BJ (cell line): Measurements from ENCODE around the gene CTNND2. TPM values are rescaled to one million over a fixed set of nuclear protein-coding genes. Genes with fewer than 3 reads are reported as not detected.

Experiments used
- CTCF ChIA-PET: fragments of 350-600 bp; formaldehyde crosslinking; extraction: SDS; loops from one replicate; lab custom pipeline; 2021; ENCODE audit warnings: antibody characterized with exemption, inconsistent platforms; lab: Yijun Ruan, JAX
- POLR2A ChIA-PET: fragments of 300-600 bp; sonication (Branson Sonifier 250); formaldehyde crosslinking; extraction: SDS; loops from one replicate; lab custom pipeline; 2021; ENCODE audit warnings: antibody characterized with exemption; lab: Charles Lee
- DNase-seq: peaks from one replicate; pipeline ENCODE4 v3.0.0-alpha.2; 2011; ENCODE audit warnings: low read depth
- H3K27me3 ChIP-seq: 2 replicates; pipeline ENCODE4 v1.6.0; 2011; ENCODE audit warnings: low read length; ENCODE audit not compliant: control insufficient read depth, insufficient read depth
- H3K36me3 ChIP-seq: 2 replicates; pipeline ENCODE4 v1.5.1; 2011; ENCODE audit warnings: low read length; ENCODE audit not compliant: control insufficient read depth, insufficient read depth
- H3K4me3 ChIP-seq: 2 replicates; pipeline ENCODE4 v1.5.1; 2011; ENCODE audit warnings: low read depth, mild to moderate bottlenecking, control low read depth, low read length
- CTCF ChIP-seq: IDR thresholded peaks from 2 replicates; pipeline ENCODE4 v1.5.1; 2011; ENCODE audit warnings: low read depth, mild to moderate bottlenecking, control low read depth, inconsistent platforms, low read length, moderate library complexity; ENCODE audit not compliant: insufficient read depth
- polyA plus RNA-seq: library from polyadenylated mRNA; depleted of rRNA; stranded (reverse); fragments of >200 nt; gene quantifications from 2 replicates; pipeline ENCODE4 v1.2.3, GENCODE V29; 2011

Gene CTNND2
- polyA plus RNA-seq, 1 experiment: not detected

GRCh38 chr5:11104210-11104609, 800.0 kb downstream of the CTNND2 start:
- no peak overlapping the region for H3K4me3 ChIP-seq
- ChIA-PET CTCF (interaction anchor here (0.5 kb wide), 1 partner anchor 1807 kb away, joined by 5 read pairs; no protein-coding TSS in a partner anchor), POLR2A (no interaction called here)
- H3K27me3 ChIP-seq: no peaks in the 10 kb centered on the region; the same call in 1 of the 2 replicates
- no peak for TF ChIP-seq CTCF
- no peaks in the 10 kb centered on the region for H3K36me3 ChIP-seq
- DNase-seq: no peak

- Histone ChIP-seq H3K27me3 (no peaks in the 10 kb centered on the region), H3K36me3 (no peaks in the 10 kb centered on the region), H3K4me3 (no peak overlapping the region)
- ChIA-PET CTCF (interaction anchor here (1.3 kb wide), 1 partner anchor 11 kb away, joined by 3 read pairs; no protein-coding TSS in a partner anchor), POLR2A (no interaction called here)
- no peak for DNase-seq
- TF ChIP-seq CTCF: no peak
These were observed 820.1 kb downstream of the CTNND2 start for GRCh38 chr5:11084111-11084510.

- POLR2A ChIA-PET: no interaction called here
- no peak for DNase-seq
- CTCF ChIA-PET: no interaction called here
- no peak overlapping the region for H3K4me3 ChIP-seq
- no peaks in the 10 kb centered on the region for H3K27me3 ChIP-seq
- no peaks in the 10 kb centered on the region for H3K36me3 ChIP-seq
- no peak for TF ChIP-seq CTCF
These were observed 821.8 kb downstream of the CTNND2 start for GRCh38 chr5:11082404-11082945.

- Histone ChIP-seq H3K27me3 (peaks cover 3% of the 10 kb centered on the region), H3K36me3 (no peaks in the 10 kb centered on the region), H3K4me3 (no peak overlapping the region)
- ChIA-PET CTCF (interaction anchor here (0.6 kb wide), 1 partner anchor 61 kb away, joined by 3 read pairs; no protein-coding TSS in a partner anchor), POLR2A (no interaction called here)
- no peak for TF ChIP-seq CTCF
- DNase-seq: no peak
These were observed 827.2 kb downstream of the CTNND2 start for GRCh38 chr5:11076945-11077613.

- POLR2A ChIA-PET: no interaction called here
- no peak for TF ChIP-seq CTCF
- CTCF ChIA-PET: no interaction called here
- DNase-seq: no peak
- no peaks in the 10 kb centered on the region for H3K36me3 ChIP-seq
- peaks cover 3% of the 10 kb centered on the region for H3K27me3 ChIP-seq
- no peak overlapping the region for H3K4me3 ChIP-seq
These were observed 829.0 kb downstream of the CTNND2 start for GRCh38 chr5:11075035-11075805.
